Activated naive CD4-positive, alpha-beta T cell treated with anti-CD3 and anti-CD28 coated beads, Interleukin-2, amount 50 U/mL, for 16 hours (primary cell): ENCODE data around the gene NFIC.

Source experiments
- DNase-seq: peaks from one replicate; pipeline ENCODE4 v3.0.0-alpha.2; 2020

Gene NFIC

GRCh38 chr19:3513229-3514140 is 147.1 kb downstream of the NFIC start:
- no peak for DNase-seq

- DNase-seq, result no peak
Measured at GRCh38 chr19:3514930-3515329, 148.5 kb downstream of the NFIC start.

GRCh38 chr19:3515891-3516422 is 149.6 kb downstream of the NFIC start:
- DNase-seq, result no peak

GRCh38 chr19:3516675-3517207 is 150.4 kb downstream of the NFIC start:
- no peak for DNase-seq

- no peak for DNase-seq
Measured at GRCh38 chr19:3517638-3518037, 151.3 kb downstream of the NFIC start.

GRCh38 chr19:3518255-3518654 is 151.9 kb downstream of the NFIC start:
- no peak for DNase-seq

- DNase-seq, result no peak
Measured at GRCh38 chr19:3518659-3519058, 152.3 kb downstream of the NFIC start.
